Aorta (tissue), 5 donors: Measurements from ENCODE around the gene PTAR1. TPM values are rescaled to one million over a fixed set of nuclear protein-coding genes. Genes with fewer than 3 reads are reported as not detected.

Experiments
- ATAC-seq: fragments of 200-7000 bp; cut with Tn5 transposase; one replicate; pipeline ENCODE4 v1.9.1; 2022; ENCODE audit warnings: moderate library complexity; ENCODE audit not compliant: low FRiP score
- DNase-seq, 2 donors: peaks; one replicate each; pipeline ENCODE4 v3.0.0-alpha.2; 2020
- H3K27ac ChIP-seq, 2 donors: one replicate each; pipeline ENCODE4 v1.5.1; 2013; ENCODE audit warnings: low read length in 2 of 2, mild to moderate bottlenecking in 2 of 2, moderate library complexity in 2 of 2, control low read depth in 1 of 2, inconsistent platforms in 1 of 2, low read depth in 1 of 2
- H3K27me3 ChIP-seq, 2 donors: one replicate each; pipeline ENCODE4 v1.6.1; 2013; ENCODE audit warnings: control low read depth in 1 of 2, low read length in 1 of 2, mild to moderate bottlenecking in 1 of 2, moderate library complexity in 1 of 2; ENCODE audit not compliant: insufficient read depth in 2 of 2, control insufficient read depth in 1 of 2
- H3K36me3 ChIP-seq, 2 donors: one replicate each; pipeline ENCODE4 v1.6.1; 2013; ENCODE audit warnings: control low read depth in 1 of 2, low read length in 1 of 2, mild to moderate bottlenecking in 1 of 2; ENCODE audit not compliant: insufficient read depth in 2 of 2, control insufficient read depth in 1 of 2
- H3K4me1 ChIP-seq, 2 donors: one replicate each; pipeline ENCODE4 v1.6.1; 2013; ENCODE audit warnings: low read length in 2 of 2, control low read depth in 1 of 2, mild to moderate bottlenecking in 1 of 2, moderate library complexity in 1 of 2; ENCODE audit not compliant: insufficient read depth in 2 of 2, control insufficient read depth in 1 of 2
- H3K4me3 ChIP-seq, 2 donors: one replicate each; pipeline ENCODE4 v1.5.1; 2013; ENCODE audit warnings: low read length in 2 of 2, control low read depth in 1 of 2, mild to moderate bottlenecking in 1 of 2
- H3K9me3 ChIP-seq: one replicate; pipeline ENCODE4 v1.6.1; 2013; ENCODE audit warnings: mild to moderate bottlenecking, low read length; ENCODE audit not compliant: control insufficient read depth
- WGBS, 2 donors: extraction: QIAGEN DNeasy Blood & Tissue Kit; methylation state at CpG; one replicate each; pipeline ENCODE4 v1.1.7; 2013; 5-methylcytosine and 5-hydroxymethylcytosine counted together
- intact Hi-C, 2 donors: fragments of 100-400 bp; cut with DNase I; formaldehyde crosslinking; loops; one replicate each; pipeline versions ENCODE4 v1.14.2 to v1.15.0; 2022
- polyA plus RNA-seq, 2 donors: library from polyadenylated mRNA; stranded (reverse); fragments of 200-250 nt; gene quantifications; one replicate each; pipeline ENCODE4 v1.2.3, GENCODE V29; 2013
- total RNA-seq, 2 donors: library from RNA; stranded (reverse); fragmentation: NEBNext Ultra II Directional; extraction: Animal tissue kit (Norgen Biotek cat#: 25700); gene quantifications; one replicate each; pipeline ENCODE4 v1.2.1, GENCODE V29; 2021
- donor health status: healthy with polysubstance abuse.
- donor health status: Bipolar disorder and iron deficiency.
- donor health status: DM: no; HTN: no; CAD: no.
- donor health status: DM: no; HTN: no; CAD: no.
- donor health status: DM: yes; HTN: yes; CAD: no.

The PTAR1 gene
- total and polyA plus RNA-seq, 4 donors: 9.0 to 54.4 (median 31.3) TPM

DNA sequence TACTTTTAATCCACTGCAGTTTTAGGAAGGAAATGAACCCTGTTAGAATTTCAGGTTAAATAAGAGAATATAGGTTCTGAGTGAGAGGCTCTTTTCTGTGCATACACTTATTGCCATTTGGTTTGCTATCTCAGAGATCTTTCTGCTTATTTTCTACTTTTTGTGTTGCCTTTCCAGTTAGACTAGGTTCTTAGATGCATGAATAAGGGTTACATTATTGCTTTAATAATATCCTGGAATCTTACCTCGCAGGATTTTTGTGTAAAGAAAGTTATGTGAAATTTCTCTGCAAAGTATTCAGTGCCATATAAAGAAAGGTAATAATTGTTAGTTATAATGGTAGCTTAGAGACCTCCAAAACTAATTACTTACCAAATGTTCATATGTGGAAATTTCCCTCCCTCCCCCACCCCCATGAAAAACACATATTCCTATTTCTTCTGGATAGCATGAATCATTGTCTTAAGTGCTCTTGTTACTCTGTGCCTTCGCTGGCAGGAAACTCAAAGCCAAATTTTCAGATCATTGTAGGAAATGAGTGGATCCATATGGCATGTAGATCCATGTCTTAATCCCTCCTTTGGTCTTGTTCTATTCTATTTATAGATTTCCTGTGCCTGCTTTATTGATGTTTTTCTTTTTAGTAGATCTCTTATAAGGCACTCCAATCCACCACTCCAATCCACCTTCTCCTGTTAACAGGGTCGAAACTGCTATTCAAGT, 84.9 kb downstream of the PTAR1 start:
- 50 to 62% methylated on average over 3 of the region's 3 CpGs for WGBS, 2 donors
- no peak for ATAC-seq
- no peaks in the 10 kb centered on the region for H3K36me3 ChIP-seq
- no peaks in the 10 kb centered on the region for H3K4me1 ChIP-seq
- no peaks in the 10 kb centered on the region for H3K27me3 ChIP-seq
- H3K27ac ChIP-seq: no peak overlapping the region
- H3K4me3 ChIP-seq: no peak overlapping the region
- H3K9me3 ChIP-seq: no peaks in the 10 kb centered on the region
- DNase-seq: no peak
- intact Hi-C loops: loop anchor here (5.0 to 10.0 kb wide), 2 partner anchors 82 to 200 kb away; no protein-coding TSS in a partner anchor

DNA sequence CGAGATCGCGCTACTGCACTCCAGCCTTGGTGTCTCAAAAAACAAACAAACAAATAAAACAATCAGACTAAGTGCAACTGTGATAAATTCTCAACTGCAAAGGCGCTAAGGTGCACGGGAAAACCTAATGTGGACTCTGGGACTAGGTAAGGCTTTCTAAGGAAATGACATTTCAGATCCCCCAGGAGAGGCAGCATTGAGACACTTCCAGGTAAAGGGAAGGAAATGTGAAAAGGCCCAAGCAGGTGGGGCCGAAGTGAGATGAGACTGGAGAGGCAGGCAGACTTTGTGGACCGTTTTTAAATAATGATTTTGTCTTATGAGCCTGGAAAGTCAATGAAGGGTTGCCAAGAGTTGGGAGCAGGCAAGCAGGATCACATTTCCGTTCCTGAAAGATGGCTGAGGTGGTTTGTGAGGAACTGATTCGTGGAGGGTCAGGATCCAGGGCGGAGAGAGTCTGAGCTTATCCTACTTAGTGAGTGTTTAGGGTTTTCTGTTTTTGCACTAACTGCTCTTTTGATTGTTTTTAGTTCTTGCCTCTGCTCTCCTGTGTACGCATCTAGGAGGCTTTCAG, 85.6 kb downstream of the PTAR1 start:
- Histone ChIP-seq H3K36me3 (no peaks in the 10 kb centered on the region), H3K4me3 (no peak overlapping the region), H3K27me3 (no peaks in the 10 kb centered on the region), H3K27ac (no peak overlapping the region), H3K4me1 (no peaks in the 10 kb centered on the region), H3K9me3 (no peaks in the 10 kb centered on the region)
- DNase-seq (no peak), ATAC-seq (no peak)
- WGBS, 2 donors: 88 to 89% methylated on average over 11 of the region's 11 CpGs
- intact Hi-C loops: loop anchor here (5.0 to 10.0 kb wide), 2 partner anchors 83 to 201 kb away; no protein-coding TSS in a partner anchor

DNA sequence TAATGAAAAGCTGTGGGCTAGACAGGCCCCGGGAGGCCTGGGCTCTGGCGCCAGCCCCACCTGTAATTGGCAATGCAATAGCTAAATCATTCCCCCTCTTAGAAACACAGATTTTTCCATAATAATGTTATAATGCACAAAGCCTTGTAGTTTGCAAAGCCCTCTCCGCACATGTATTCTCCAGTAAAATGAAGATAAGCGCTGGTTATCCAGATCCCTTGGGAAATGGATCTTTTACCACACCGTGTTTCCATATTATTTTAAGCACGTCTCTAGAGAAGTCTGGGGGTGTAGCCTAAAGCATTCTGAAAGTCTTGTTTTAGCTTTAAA, 86.5 kb downstream of the PTAR1 start:
- ATAC-seq: no peak
- Histone ChIP-seq H3K4me1 (no peaks in the 10 kb centered on the region), H3K4me3 (peak overlapping the region; percentile 1 to 10), H3K9me3 (no peaks in the 10 kb centered on the region), H3K27me3 (no peaks in the 10 kb centered on the region), H3K36me3 (no peaks in the 10 kb centered on the region), H3K27ac (peak overlapping the region in 1 of 2 donors; percentile 23)
- no peak for DNase-seq
- WGBS, 2 donors: 9 to 15% methylated on average over 6 of the region's 6 CpGs
- intact Hi-C loops: loop anchor here (2.0 to 10.0 kb wide), 3 partner anchors 84 to 202 kb away; no protein-coding TSS in a partner anchor

DNA sequence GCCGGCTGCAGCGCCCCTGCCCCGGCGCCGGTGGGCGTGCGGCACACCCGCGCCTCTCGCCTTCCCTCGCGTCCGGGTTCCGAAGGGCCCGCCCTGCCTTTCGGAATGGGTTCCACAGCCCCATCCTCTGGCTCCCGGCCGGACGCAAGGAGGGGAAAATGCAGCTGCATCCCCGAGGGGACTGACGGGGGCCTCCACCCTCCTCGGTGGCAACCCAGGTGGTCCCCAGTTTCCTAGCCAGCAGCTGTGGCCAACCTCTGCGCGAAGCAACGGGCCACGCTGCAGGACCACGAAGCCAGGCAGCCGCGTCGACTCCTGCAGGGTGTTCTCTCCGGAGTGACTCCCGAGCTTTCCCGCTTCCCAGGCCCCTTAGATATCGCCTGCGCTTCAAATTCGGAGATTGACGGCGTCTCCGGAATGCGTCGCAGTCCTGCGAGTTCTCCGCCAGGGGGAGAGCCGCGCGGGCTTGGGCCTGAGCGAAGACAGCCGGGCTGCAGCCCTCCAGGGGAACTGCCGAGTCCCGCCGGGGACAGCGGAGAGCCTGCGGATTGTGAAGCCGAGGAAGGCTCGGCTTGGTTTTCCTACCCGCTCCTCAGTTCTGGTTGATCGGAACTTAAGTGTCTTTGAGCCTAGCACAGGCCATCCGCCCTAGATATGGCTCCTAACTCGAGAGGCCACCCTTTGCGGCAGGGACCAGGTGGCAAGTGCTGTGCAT, 87.1 kb downstream of the PTAR1 start:
- Histone ChIP-seq H3K9me3 (no peaks in the 10 kb centered on the region), H3K27me3 (no peaks in the 10 kb centered on the region), H3K4me3 (peak overlapping the region; percentile 72 to 96), H3K4me1 (no peaks in the 10 kb centered on the region), H3K36me3 (no peaks in the 10 kb centered on the region), H3K27ac (peak overlapping the region in 1 of 2 donors; percentile 46)
- WGBS, 2 donors: 0 to 1% methylated on average over 52 to 60 of the region's 60 CpGs
- intact Hi-C loops: loop anchor here (2.0 to 10.0 kb wide), 3 partner anchors 85 to 202 kb away; no protein-coding TSS in a partner anchor
- DNase-seq: peak; percentile 91 to 95
- peak; percentile 93 for ATAC-seq

DNA sequence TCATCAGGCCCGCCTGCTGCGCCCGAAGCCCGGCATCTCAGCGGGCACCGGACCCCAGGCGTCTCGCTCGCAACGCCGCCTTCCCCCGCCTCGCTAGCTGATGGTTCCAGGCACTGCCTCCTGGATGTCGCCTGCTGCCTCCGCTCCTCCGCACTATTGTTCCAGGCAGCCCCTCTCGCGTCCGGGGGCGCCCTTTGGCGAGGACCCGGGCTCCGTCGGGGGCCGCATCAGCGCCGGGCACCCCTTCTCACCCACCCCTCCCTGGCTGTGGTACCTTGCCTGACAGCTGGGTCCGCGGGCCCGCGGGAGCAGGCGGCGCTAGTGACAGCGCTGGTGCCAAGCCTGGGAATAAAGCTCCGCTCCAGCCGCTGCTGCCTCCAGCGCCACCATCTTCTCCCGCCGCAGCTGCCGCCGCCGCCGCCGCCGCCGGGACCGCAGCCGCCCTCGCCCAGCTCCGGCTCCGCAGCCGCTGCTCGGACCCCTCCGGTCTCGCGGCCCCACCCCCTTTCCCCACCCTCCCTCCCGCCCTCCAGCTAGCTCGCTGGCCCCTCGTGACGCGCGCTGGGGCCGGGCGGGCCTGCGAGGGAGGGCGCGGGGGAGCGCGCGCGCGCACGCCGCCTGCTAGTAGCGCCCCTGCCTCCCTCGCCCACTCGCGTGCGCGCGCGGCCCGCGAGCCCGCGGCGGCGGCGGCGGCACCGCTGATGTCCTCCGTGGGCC, 87.8 kb downstream of the PTAR1 start, which contains the start of gene APBA1:
TSS of gene APBA1 (minus strand) at position 493 of the 717 bp plus-strand sequence.
- WGBS, 2 donors: 0% methylated on average over 51 to 92 of the region's 92 CpGs
- DNase-seq (peak; percentile 79), ATAC-seq (peak; percentile 87)
- peak within 1 kb of the TSS; percentile 72 to 96 for H3K4me3 ChIP-seq
- no peaks in the 10 kb centered on the region for H3K27me3 ChIP-seq
- no peaks in the 10 kb centered on the region for H3K4me1 ChIP-seq
- H3K27ac ChIP-seq: peak within 1 kb of the TSS in 1 of 2 donors; percentile 46
- no peaks in the 10 kb centered on the region for H3K9me3 ChIP-seq
- intact Hi-C loops: loop anchor here (2.0 to 10.0 kb wide), 3 partner anchors 85 to 203 kb away; no protein-coding TSS in a partner anchor
- no peaks in the 10 kb centered on the region for H3K36me3 ChIP-seq

DNA sequence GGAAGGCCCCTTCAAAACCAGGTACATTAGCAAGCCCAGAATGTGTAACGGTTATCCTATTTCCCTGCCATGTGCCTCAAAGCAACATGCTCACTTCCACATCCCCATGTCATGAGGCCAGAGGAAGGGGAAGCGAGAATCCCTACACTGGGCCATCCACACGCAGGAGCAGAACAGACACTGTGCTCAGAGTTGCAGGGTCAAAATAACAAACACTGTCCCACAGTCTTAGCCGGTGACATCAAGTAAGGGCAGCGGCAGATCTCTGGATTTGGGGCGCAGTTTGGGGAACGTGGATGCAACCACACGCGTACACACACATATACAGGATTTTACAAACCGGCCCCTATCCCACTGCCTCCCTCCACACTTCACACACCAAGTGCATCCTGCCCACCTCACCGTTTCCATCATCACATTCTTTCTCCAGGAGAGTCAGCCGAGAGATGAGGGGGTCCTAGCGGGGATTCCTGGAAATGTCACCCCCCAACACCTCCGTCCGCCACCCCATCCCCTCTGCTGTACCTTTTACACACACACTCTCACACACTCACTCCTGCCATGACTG, 88.4 kb downstream of the PTAR1 start:
- Histone ChIP-seq H3K4me3 (peak overlapping the region; percentile 72 to 96), H3K27me3 (no peaks in the 10 kb centered on the region), H3K27ac (peak overlapping the region in 1 of 2 donors; percentile 10), H3K36me3 (no peaks in the 10 kb centered on the region), H3K4me1 (no peaks in the 10 kb centered on the region), H3K9me3 (no peaks in the 10 kb centered on the region)
- 17 to 26% methylated on average over 15 of the region's 15 CpGs for WGBS, 2 donors
- intact Hi-C loops: loop anchor here (5.0 to 10.0 kb wide), 2 partner anchors 86 to 203 kb away; no protein-coding TSS in a partner anchor
- DNase-seq: peak in 1 of 2 donors; percentile 59
- peak; percentile 28 for ATAC-seq

DNA sequence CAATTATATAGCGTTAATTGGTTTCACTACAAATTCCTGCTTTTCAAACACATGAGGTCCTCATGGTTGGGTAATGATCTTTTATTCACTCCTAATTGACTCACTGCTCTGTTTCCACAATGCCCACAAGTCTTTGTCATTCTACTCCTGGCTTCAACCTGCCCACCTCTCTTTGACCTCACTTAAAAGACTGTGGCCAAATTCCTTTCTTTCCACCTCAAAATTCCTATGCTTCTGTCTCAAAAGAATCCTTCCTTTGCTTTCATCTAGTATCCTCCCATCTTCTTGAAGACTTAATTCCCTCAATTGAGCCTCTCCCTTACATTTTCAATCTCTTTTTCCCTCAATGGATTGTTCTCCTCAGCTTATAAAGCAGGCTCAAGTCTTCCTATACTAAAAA, 92.5 kb downstream of the PTAR1 start:
- Histone ChIP-seq H3K4me3 (no peak overlapping the region), H3K27ac (no peak overlapping the region), H3K27me3 (no peaks in the 10 kb centered on the region), H3K9me3 (no peaks in the 10 kb centered on the region), H3K36me3 (no peaks in the 10 kb centered on the region), H3K4me1 (no peaks in the 10 kb centered on the region)
- intact Hi-C loops: no loop called here
- no peak for ATAC-seq
- no peak for DNase-seq
- 97 to 100% methylated on average over 1 of the region's 1 CpG for WGBS, 2 donors

DNA sequence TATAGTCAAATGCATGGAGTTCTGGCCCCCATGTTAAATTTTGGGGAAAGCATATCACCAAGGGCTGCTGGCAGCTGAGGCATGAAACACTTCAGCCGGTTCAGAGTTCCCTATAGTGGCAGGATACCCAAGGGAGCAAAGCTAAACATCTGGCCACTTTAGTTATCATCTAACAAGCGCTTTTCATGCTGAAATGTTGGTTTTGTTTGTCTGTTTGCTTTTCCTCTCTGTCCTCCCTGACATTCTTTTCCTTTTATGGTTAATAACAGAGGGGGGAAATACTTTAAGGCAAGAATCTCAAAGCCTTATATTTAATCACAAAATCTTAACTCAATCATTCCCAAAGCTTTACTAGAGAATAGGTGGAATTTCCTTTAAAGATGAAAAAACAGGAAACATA, 99.5 kb downstream of the PTAR1 start:
- no peaks in the 10 kb centered on the region for H3K27me3 ChIP-seq
- H3K9me3 ChIP-seq: no peaks in the 10 kb centered on the region
- no peak overlapping the region for H3K4me3 ChIP-seq
- intact Hi-C loops: no loop called here
- no peak for DNase-seq
- no peaks in the 10 kb centered on the region for H3K36me3 ChIP-seq
- ATAC-seq: no peak
- H3K27ac ChIP-seq: no peak overlapping the region
- 18 to 43% methylated on average over 2 of the region's 2 CpGs for WGBS, 2 donors
- no peaks in the 10 kb centered on the region for H3K4me1 ChIP-seq
